GM23338 (cell line): ENCODE measurements around the gene AGBL4. TPM values are rescaled to one million over a fixed set of nuclear protein-coding genes. Genes with fewer than 3 reads are reported as not detected.

Experiments used
- ATAC-seq: fragments of 200-7000 bp; cut with Tn5 transposase; 3 replicates; pipeline ENCODE4 v1.9.1; 2020
- DNase-seq: peaks from one replicate; pipeline ENCODE4 v3.0.0-alpha.2; 2015; ENCODE audit warnings: low spot score
- H2AFZ ChIP-seq: fragments of 200-600 bp; sonication (generic); 2 replicates; pipeline ENCODE4 v1.8.0; 2016; ENCODE audit warnings: antibody characterized with exemption, mild to moderate bottlenecking, moderate library complexity
- H3F3A ChIP-seq: fragments of 200-600 bp; sonication (generic); replicated peaks from 2 replicates; pipeline ENCODE4 v1.8.0; 2017; ENCODE audit warnings: antibody characterized with exemption, mixed run types, low read depth
- H3K27ac ChIP-seq: fragments of 200-600 bp; sonication (generic); 2 replicates; pipeline ENCODE4 v1.6.1; 2016; ENCODE audit warnings: low read depth
- H3K27me3 ChIP-seq: fragments of 200-600 bp; sonication (generic); 2 replicates; pipeline ENCODE4 v1.8.0; 2016; ENCODE audit warnings: mild to moderate bottlenecking, mixed run types, moderate library complexity; ENCODE audit not compliant: insufficient read depth
- H3K36me3 ChIP-seq: fragments of 200-600 bp; sonication (generic); 2 replicates; pipeline ENCODE4 v1.8.0; 2016; ENCODE audit warnings: mild to moderate bottlenecking; ENCODE audit not compliant: insufficient read depth
- H3K4me1 ChIP-seq: fragments of 200-600 bp; sonication (generic); 2 replicates; pipeline ENCODE4 v1.8.0; 2016; ENCODE audit warnings: mild to moderate bottlenecking, moderate library complexity; ENCODE audit not compliant: insufficient read depth
- H3K4me2 ChIP-seq: fragments of 200-600 bp; sonication (generic); 2 replicates; pipeline ENCODE4 v1.7.1; 2017; ENCODE audit warnings: mixed run types
- H3K4me3 ChIP-seq: fragments of 200-600 bp; sonication (generic); 2 replicates; pipeline ENCODE4 v1.6.1; 2016; ENCODE audit warnings: mixed run types
- H3K79me2 ChIP-seq: fragments of 200-600 bp; sonication (generic); replicated peaks from 2 replicates; pipeline ENCODE4 v1.8.0; 2017; ENCODE audit warnings: mild to moderate bottlenecking; ENCODE audit not compliant: insufficient read depth
- H3K9me2 ChIP-seq: fragments of 200-600 bp; sonication (generic); 2 replicates; pipeline ENCODE4 v1.8.0; 2017; ENCODE audit not compliant: insufficient read depth
- H4K20me1 ChIP-seq: fragments of 200-600 bp; sonication (generic); replicated peaks from 2 replicates; pipeline ENCODE4 v1.8.0; 2017; ENCODE audit warnings: mild to moderate bottlenecking; ENCODE audit not compliant: insufficient read depth
- H3K27ac Mint-ChIP-seq: 2 replicates; pipeline ENCODE4 v1.8.0; 2020; ENCODE audit warnings: inconsistent platforms, mild to moderate bottlenecking, moderate library complexity, mixed read lengths
- H3K27me3 Mint-ChIP-seq: 3 replicates; pipeline ENCODE4 v1.8.0; 2022; ENCODE audit warnings: low read depth, mild to moderate bottlenecking, moderate library complexity, mixed read lengths, inconsistent platforms; ENCODE audit not compliant: insufficient read depth, poor library complexity
- H3K36me3 Mint-ChIP-seq: 3 replicates; pipeline ENCODE4 v1.8.0; 2021; ENCODE audit warnings: low read depth, mild to moderate bottlenecking, inconsistent platforms, moderate library complexity, mixed read lengths
- H3K4me1 Mint-ChIP-seq: 3 replicates; pipeline ENCODE4 v1.8.0; 2020; ENCODE audit warnings: mild to moderate bottlenecking, inconsistent platforms, mixed read lengths
- H3K4me3 Mint-ChIP-seq: 3 replicates; pipeline ENCODE4 v1.8.0; 2021; ENCODE audit warnings: moderate library complexity, mild to moderate bottlenecking, inconsistent platforms, mixed read lengths
- H3K9me3 Mint-ChIP-seq: 3 replicates; pipeline ENCODE4 v1.8.0; 2020; ENCODE audit warnings: moderate library complexity, mild to moderate bottlenecking, inconsistent platforms, mixed read lengths
- CREB1 ChIP-seq: fragments of 250-450 bp; sonication (Bioruptor Pico); IDR thresholded peaks from 2 replicates; pipeline ENCODE4 v1.5.0; 2020; ENCODE audit warnings: low read depth, mild to moderate bottlenecking, moderate library complexity
- CTCF ChIP-seq, 2 experiments: fragments of 200-600 bp in 1 of 2; sonication (generic) in 1 of 2; conservative IDR thresholded peaks; 2 replicates each; pipeline versions ENCODE4 v1.5.1 to v1.6.1; 2016 to 2017; ENCODE audit warnings: antibody characterized with exemption in 2 of 2, low read depth in 2 of 2, mild to moderate bottlenecking in 2 of 2, moderate library complexity in 1 of 2
- ETS1 ChIP-seq: IDR thresholded peaks from 2 replicates; pipeline ENCODE4 v1.6.1; 2016; ENCODE audit warnings: antibody characterized with exemption
- EZH2 ChIP-seq: fragments of 200-600 bp; sonication (generic); IDR thresholded peaks from one replicate; pipeline ENCODE4 v1.8.0; 2017; ENCODE audit warnings: antibody characterized with exemption, mild to moderate bottlenecking, low read depth; ENCODE audit not compliant: unreplicated experiment
- EZH2phosphoT487 ChIP-seq: fragments of 200-600 bp; sonication (generic); IDR thresholded peaks from one replicate; pipeline ENCODE4 v1.8.1; 2018; ENCODE audit warnings: antibody characterized with exemption; ENCODE audit not compliant: unreplicated experiment
- JUNB ChIP-seq: IDR thresholded peaks from one replicate; pipeline ENCODE4 v1.6.1; 2016; ENCODE audit warnings: antibody characterized with exemption; ENCODE audit not compliant: unreplicated experiment
- NANOG ChIP-seq: IDR thresholded peaks from 2 replicates; pipeline ENCODE4 v1.6.1; 2016; ENCODE audit warnings: antibody characterized with exemption, borderline replicate concordance
- POLR2AphosphoS5 ChIP-seq: IDR thresholded peaks from 2 replicates; pipeline ENCODE4 v1.6.1; 2016; ENCODE audit warnings: antibody characterized with exemption, low read depth
- REST ChIP-seq: IDR thresholded peaks from one replicate; pipeline ENCODE4 v1.6.1; 2018; ENCODE audit warnings: antibody characterized with exemption; ENCODE audit not compliant: unreplicated experiment
- STAT1 ChIP-seq: IDR thresholded peaks from one replicate; pipeline ENCODE4 v1.6.1; 2016; ENCODE audit warnings: antibody characterized with exemption; ENCODE audit not compliant: unreplicated experiment
- ZNF114 ChIP-seq: fragments of 250-450 bp; sonication (Bioruptor Pico); IDR thresholded peaks from 2 replicates; pipeline ENCODE4 v1.5.0; 2020; ENCODE audit warnings: mild to moderate bottlenecking, moderate library complexity
- ZNF331 ChIP-seq: fragments of 250-450 bp; sonication (Bioruptor Pico); IDR thresholded peaks from 2 replicates; pipeline ENCODE4 v1.5.0; 2020; ENCODE audit warnings: low read depth, mild to moderate bottlenecking, moderate library complexity
- polyA plus RNA-seq: library from polyadenylated mRNA; unstranded; fragments of >200 nt; fragmentation: Nextera tagmentation; extraction: Ambion mirVana; gene quantifications from 2 replicates; pipeline ENCODE4 v1.2.1, GENCODE V29; 2016
- total RNA-seq: library from RNA; depleted of rRNA; stranded (reverse); fragments of >200 nt; shearing (Covaris generic); gene quantifications from 2 replicates; pipeline ENCODE4 v1.2.3, GENCODE V29; 2014

The AGBL4 gene
- total and polyA plus RNA-seq, 2 experiments from 2014 or later = 0.91 to 1.5 TPM

GRCh38 chr1:48572134-48572533 is 1451.6 kb downstream of the AGBL4 start:
- H3K4me1 Mint-ChIP-seq = no peaks in the 10 kb centered on the region; the same call in 2 of the 3 replicates
- no peak for DNase-seq
- no peak overlapping the region for H3K27ac ChIP-seq
- no peaks in the 10 kb centered on the region for H3K36me3 ChIP-seq
- H3K27me3 Mint-ChIP-seq = peaks cover 4% of the 10 kb centered on the region
- H3K4me2 ChIP-seq = no peak overlapping the region
- no peak for TF ChIP-seq NANOG
- no peak for TF ChIP-seq POLR2AphosphoS5
- TF ChIP-seq ZNF114 = no peak
- TF ChIP-seq ZNF331 = no peak
- TF ChIP-seq REST = no peak
- ATAC-seq = no peak
- H3K27ac Mint-ChIP-seq = no peak overlapping the region
- H3K4me1 ChIP-seq = 0 out of 2 replicates have a peak, but pooled peaks cover 2% of the 10 kb centered on the region
- H3K79me2 ChIP-seq = no peaks in the 10 kb centered on the region
- H3K9me3 Mint-ChIP-seq = no peaks in the 10 kb centered on the region
- H3K9me2 ChIP-seq = no peaks in the 10 kb centered on the region
- no peaks in the 10 kb centered on the region for H3K27me3 ChIP-seq
- no peak overlapping the region for H3K4me3 Mint-ChIP-seq
- no peak overlapping the region for H2AFZ ChIP-seq
- no peaks in the 10 kb centered on the region for H3K36me3 Mint-ChIP-seq
- H3K4me3 ChIP-seq = no peak overlapping the region
- H4K20me1 ChIP-seq = no peaks in the 10 kb centered on the region
- no peaks in the 10 kb centered on the region for H3F3A ChIP-seq

- ATAC-seq (no peak), DNase-seq (no peak)
- H3K27ac ChIP-seq = no peak overlapping the region
- no peak overlapping the region for H3K4me3 ChIP-seq
- Mint-ChIP-seq H3K36me3 (no peaks in the 10 kb centered on the region), H3K27me3 (peaks cover 4% of the 10 kb centered on the region), H3K27ac (no peak overlapping the region), H3K4me3 (no peak overlapping the region), H3K9me3 (no peaks in the 10 kb centered on the region), H3K4me1 (no peaks in the 10 kb centered on the region; the same call in 2 of the 3 replicates)
- H2AFZ ChIP-seq = no peak overlapping the region
- H3K9me2 ChIP-seq = no peaks in the 10 kb centered on the region
- no peaks in the 10 kb centered on the region for H3K27me3 ChIP-seq
- H3K79me2 ChIP-seq = no peaks in the 10 kb centered on the region
- H4K20me1 ChIP-seq = no peaks in the 10 kb centered on the region
- H3K36me3 ChIP-seq = no peaks in the 10 kb centered on the region
- no peak overlapping the region for H3K4me2 ChIP-seq
- H3F3A ChIP-seq = no peaks in the 10 kb centered on the region
- H3K4me1 ChIP-seq = 0 out of 2 replicates have a peak, but pooled peaks cover 2% of the 10 kb centered on the region
- TF ChIP-seq CTCF (conservative IDR thresholded peaks at IDR 0.05; ENCODE audit: low read depth in 2 of 2) (no peak), STAT1 (no peak), NANOG (no peak), EZH2phosphoT487 (no peak), ETS1 (no peak), POLR2AphosphoS5 (no peak), EZH2 (no peak), ZNF331 (no peak), CREB1 (CRISPR knock-in tag) (no peak), JUNB (no peak), ZNF114 (no peak)
Measured at GRCh38 chr1:48571303-48571987, 1452.3 kb downstream of the AGBL4 start.
